Fibroblast of mammary gland (primary cell): ENCODE data around the gene NT5DC1.

ENCODE experiments used
- DNase-seq: peaks from one replicate; pipeline ENCODE4 v3.0.0-alpha.2; 2010; ENCODE audit warnings: low read depth
- H3K4me3 ChIP-seq: 2 replicates; pipeline ENCODE4 v1.5.1; 2011; ENCODE audit warnings: low read depth, mild to moderate bottlenecking, low read length, moderate library complexity; ENCODE audit not compliant: control insufficient read depth
- TF ChIP-seq, protein P1 (sequence below): conservative IDR thresholded peaks from 2 replicates; pipeline ENCODE4 v1.5.1; 2011; ENCODE audit warnings: low read depth, low read length, inconsistent platforms; ENCODE audit not compliant: control insufficient read depth, insufficient read depth

The NT5DC1 gene

GRCh38 chr6:116100419-116101301, at the start of gene NT5DC1:
TSS of gene NT5DC1 (plus strand) at chr6:116100853. CDS start at chr6:116100931, 78 bp downstream.
- peak; percentile 58 for DNase-seq
- peak within 1 kb of the TSS; percentile 64 for H3K4me3 ChIP-seq
- TF ChIP-seq, protein P1, sequence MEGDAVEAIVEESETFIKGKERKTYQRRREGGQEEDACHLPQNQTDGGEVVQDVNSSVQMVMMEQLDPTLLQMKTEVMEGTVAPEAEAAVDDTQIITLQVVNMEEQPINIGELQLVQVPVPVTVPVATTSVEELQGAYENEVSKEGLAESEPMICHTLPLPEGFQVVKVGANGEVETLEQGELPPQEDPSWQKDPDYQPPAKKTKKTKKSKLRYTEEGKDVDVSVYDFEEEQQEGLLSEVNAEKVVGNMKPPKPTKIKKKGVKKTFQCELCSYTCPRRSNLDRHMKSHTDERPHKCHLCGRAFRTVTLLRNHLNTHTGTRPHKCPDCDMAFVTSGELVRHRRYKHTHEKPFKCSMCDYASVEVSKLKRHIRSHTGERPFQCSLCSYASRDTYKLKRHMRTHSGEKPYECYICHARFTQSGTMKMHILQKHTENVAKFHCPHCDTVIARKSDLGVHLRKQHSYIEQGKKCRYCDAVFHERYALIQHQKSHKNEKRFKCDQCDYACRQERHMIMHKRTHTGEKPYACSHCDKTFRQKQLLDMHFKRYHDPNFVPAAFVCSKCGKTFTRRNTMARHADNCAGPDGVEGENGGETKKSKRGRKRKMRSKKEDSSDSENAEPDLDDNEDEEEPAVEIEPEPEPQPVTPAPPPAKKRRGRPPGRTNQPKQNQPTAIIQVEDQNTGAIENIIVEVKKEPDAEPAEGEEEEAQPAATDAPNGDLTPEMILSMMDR = no peak

DNA sequence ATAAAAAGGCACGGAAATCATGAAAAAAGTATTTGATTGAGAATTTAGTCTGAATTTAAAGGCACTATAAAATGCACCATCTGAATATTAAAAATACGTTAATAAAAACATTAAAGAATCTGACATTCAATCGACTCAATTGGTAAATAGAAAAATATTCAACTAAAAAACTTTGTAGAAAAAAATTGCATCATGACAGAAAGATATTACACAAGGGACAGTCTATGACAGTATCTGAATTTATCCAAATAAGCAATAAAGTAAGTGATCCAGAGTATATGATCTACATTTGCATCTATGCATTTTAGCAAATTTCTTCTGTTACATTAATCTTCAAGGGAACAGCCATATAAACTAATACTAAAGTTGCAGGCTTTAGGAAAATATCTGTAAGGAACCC, 49.4 kb upstream of the NT5DC1 start:
- TF ChIP-seq, protein P1 = no peak
- no peak overlapping the region for H3K4me3 ChIP-seq

GRCh38 chr6:116055513-116055912, 45.1 kb upstream of the NT5DC1 start:
- H3K4me3 ChIP-seq = no peak overlapping the region
- no peak for DNase-seq
- TF ChIP-seq, protein P1 = no peak

More for the DNA sequence above, 49.4 kb upstream of the NT5DC1 start:
- DNase-seq = no peak

- TF ChIP-seq, protein P1 = no peak
- H3K4me3 ChIP-seq = no peak overlapping the region
- DNase-seq = no peak
Observed at GRCh38 chr6:116057766-116058165, 42.9 kb upstream of the NT5DC1 start.

DNA sequence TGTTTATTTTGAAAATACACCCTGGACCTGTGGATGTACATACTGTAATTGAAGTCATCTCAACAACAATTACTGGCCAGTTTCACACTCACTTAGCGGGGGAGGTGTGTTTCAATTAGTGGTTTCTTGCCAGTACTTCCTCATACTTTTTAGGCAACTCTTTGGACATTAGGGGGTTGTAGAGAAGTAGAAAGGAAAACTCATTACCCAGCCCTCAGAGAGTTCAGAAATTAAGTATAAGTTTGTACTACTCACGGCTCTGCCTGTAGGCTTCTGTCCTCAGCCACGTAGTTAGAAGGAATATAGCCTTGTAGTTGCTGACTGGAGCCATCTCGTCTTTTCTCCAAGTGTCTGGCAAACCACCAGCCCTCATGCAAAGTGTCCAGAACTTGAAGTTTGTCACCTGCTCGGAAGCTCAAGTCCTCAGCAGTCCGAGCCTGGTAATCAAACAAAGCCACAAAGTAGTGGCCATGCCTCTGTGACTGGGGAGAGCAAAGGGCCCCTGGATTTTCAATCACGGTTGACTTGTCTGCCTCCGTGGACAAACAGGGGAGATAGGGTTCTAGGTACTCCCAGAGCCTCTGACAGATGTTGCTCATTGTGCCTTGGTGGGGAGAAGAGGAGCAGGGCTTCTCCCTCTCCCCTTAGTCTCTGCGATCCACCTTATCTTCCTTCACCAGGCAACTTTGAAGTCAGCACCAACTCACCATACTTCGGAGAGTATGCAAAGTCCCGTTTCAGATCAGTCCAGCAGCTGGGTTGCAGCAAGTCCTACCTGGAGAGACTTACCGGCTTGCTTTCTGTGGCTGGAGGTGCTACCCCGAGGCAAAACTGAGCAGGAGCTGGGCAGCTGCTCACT, 40.7 kb upstream of the NT5DC1 start:
- DNase-seq = peak; percentile 7
- TF ChIP-seq, protein P1 = no peak
- H3K4me3 ChIP-seq = peak overlapping the region; percentile 25

- peak within 1 kb of the TSS; percentile 25 for H3K4me3 ChIP-seq
- TF ChIP-seq, protein P1 = peak; percentile 24
- DNase-seq = peak; percentile 41
Observed at GRCh38 chr6:116060572-116061283, 39.9 kb upstream of the NT5DC1 start, which contains the start of gene FRK. TSS of gene FRK (minus strand) at chr6:116060891. CDS start at chr6:116060311, 580 bp downstream.
